Measurements from ENCODE around the gene GPR162. TPM values are rescaled to one million over a fixed set of nuclear protein-coding genes. Genes with fewer than 3 reads are reported as not detected.

GPR162 gene
- total RNA-seq, 1 experiment from 2014 or later: 6.1 TPM

DNA sequence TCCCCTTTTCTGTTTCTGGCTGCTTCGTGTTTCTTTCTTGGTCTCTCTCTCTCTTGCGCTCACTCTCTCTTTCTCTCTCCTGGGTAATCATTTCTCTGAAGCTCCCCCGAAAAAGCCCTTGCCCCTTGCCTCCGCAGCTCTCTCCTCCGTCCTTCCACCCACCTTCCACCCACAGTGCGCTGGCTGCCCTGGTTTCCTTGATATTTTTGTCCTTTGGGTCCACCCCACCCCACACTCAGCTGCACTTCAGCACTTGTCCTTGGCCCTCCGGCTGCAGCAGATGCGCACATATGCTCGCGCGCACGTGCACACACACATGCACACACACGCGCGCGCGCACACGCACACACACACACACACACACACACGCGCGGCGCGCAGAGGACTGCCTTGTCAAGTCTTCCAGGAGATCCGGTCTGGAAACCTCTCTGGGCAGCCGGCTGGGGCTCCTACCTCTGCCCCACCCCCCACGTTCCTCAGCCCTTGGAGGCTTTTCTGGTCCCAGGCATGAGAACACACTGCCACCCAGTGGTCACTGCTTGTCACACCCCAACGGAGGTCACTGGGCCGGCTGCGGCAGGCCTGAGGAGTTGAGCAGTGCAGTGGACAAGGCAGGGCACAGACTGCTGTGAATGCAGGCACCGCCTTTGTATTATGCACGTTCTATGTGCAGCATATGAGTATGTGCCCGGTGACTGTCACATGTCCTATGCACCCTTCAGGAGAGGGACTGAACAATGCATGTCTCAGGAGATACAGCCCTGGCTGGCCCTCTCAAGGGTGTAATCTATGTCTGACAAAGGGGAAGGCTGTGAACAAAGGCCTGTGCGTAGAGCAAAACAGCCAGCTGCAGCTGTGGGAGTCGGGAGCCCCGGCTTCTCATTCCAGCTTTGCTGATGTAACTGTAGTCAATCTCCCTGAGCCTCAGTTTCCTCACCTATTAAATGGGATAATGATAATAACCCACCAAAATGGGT is 42.8 kb upstream of the GPR162 start:
- DNase-seq: peak; percentile 98
- H3K79me1 ChIP-seq (ENCODE audit: insufficient read depth, low read depth, low read length, poor library complexity, severe bottlenecking): no peaks in the 10 kb centered on the region
- no peak overlapping the region for H3K18ac ChIP-seq (ENCODE audit: insufficient read length, low read depth, low read length)
- no peak overlapping the region for H2BK12ac ChIP-seq (ENCODE audit: insufficient read length, low read depth, low read length)
- H3K4me1 ChIP-seq (ENCODE audit: insufficient read depth, low read length): no peaks in the 10 kb centered on the region
- no peak overlapping the region for H2BK5ac ChIP-seq (ENCODE audit: insufficient read length, low read length)
- H4K5ac ChIP-seq (ENCODE audit: insufficient read length, low read depth, low read length): no peak overlapping the region
- Mint-ChIP-seq H3K27ac (peak overlapping the region; percentile 72 to 93 (median 84)), H3K9me3 (peaks cover 0 to 3% of the 10 kb centered on the region in 2 experiments; a peak in 2 of 5 replicates), H3K36me3 (ENCODE audit: insufficient read depth in 1 of 3, low read depth in 3 of 3) (peaks cover 4 to 23% (median 21%) of the 10 kb centered on the region in 3 experiments), H3K4me1 (peaks cover 35 to 42% of the 10 kb centered on the region in 2 experiments), H3K27me3 (ENCODE audit: low read depth) (peaks cover 43% of the 10 kb centered on the region), H3K4me3 (peak overlapping the region; percentile 83 to 95)
- H3K23me2 ChIP-seq (ENCODE audit: insufficient read length, low read depth, low read length, poor library complexity, severe bottlenecking): peaks cover 11% of the 10 kb centered on the region
- no peak overlapping the region for H3K4ac ChIP-seq (ENCODE audit: low read depth, low read length)
- no peak overlapping the region for H2AFZ ChIP-seq (ENCODE audit: low read length)
- H3K14ac ChIP-seq (ENCODE audit: insufficient read depth, low read length): peak overlapping the region; percentile 1; the same call in 1 of the 2 replicates
- H2BK120ac ChIP-seq (ENCODE audit: low read depth, low read length, poor library complexity, severe bottlenecking): no peak overlapping the region
- H3K4me2 ChIP-seq (ENCODE audit: insufficient read depth, insufficient read length, low read length): peak overlapping the region; percentile 84
- no peak overlapping the region for H2BK20ac ChIP-seq (ENCODE audit: low read depth, low read length, poor library complexity, severe bottlenecking)
- H2BK15ac ChIP-seq (ENCODE audit: low read depth, low read length): no peak overlapping the region
- H4K8ac ChIP-seq (replicated peaks; ENCODE audit: insufficient read length, low read depth, low read length): no peak overlapping the region
- H3K9ac ChIP-seq (ENCODE audit: extremely low read depth, insufficient read length, low read length): peak overlapping the region; percentile 1
- no peak overlapping the region for H3K56ac ChIP-seq (ENCODE audit: insufficient read length, low read depth, low read length)
- H3K27ac ChIP-seq (ENCODE audit: insufficient read length, low read depth, low read length): no peak overlapping the region
- H3K79me2 ChIP-seq (ENCODE audit: insufficient read depth, low read length): no peaks in the 10 kb centered on the region
- H3K27me3 ChIP-seq (ENCODE audit: insufficient read depth, low read length): peaks cover 5% of the 10 kb centered on the region; the same call in 1 of the 2 replicates
- H2AK5ac ChIP-seq (ENCODE audit: insufficient read length, low read length): no peak overlapping the region
- TF ChIP-seq, protein P1, sequence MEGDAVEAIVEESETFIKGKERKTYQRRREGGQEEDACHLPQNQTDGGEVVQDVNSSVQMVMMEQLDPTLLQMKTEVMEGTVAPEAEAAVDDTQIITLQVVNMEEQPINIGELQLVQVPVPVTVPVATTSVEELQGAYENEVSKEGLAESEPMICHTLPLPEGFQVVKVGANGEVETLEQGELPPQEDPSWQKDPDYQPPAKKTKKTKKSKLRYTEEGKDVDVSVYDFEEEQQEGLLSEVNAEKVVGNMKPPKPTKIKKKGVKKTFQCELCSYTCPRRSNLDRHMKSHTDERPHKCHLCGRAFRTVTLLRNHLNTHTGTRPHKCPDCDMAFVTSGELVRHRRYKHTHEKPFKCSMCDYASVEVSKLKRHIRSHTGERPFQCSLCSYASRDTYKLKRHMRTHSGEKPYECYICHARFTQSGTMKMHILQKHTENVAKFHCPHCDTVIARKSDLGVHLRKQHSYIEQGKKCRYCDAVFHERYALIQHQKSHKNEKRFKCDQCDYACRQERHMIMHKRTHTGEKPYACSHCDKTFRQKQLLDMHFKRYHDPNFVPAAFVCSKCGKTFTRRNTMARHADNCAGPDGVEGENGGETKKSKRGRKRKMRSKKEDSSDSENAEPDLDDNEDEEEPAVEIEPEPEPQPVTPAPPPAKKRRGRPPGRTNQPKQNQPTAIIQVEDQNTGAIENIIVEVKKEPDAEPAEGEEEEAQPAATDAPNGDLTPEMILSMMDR (conservative IDR thresholded peaks at IDR 0.05): peak; percentile 98
- no peak overlapping the region for H3T11ph ChIP-seq (ENCODE audit: low read length)
- no peak overlapping the region for H3K23ac ChIP-seq (ENCODE audit: insufficient read length, low read depth, low read length)
- H4K91ac ChIP-seq (ENCODE audit: insufficient read length, low read depth, low read length): no peak overlapping the region
- H4K20me1 ChIP-seq (ENCODE audit: control insufficient read depth, insufficient read depth, insufficient read length): no peaks in the 10 kb centered on the region
- H3K9me3 ChIP-seq (ENCODE audit: control insufficient read depth, low read depth, low read length): no peaks in the 10 kb centered on the region
- no CpG with 5 or more reads among the region's 35 CpGs for WGBS (ENCODE audit: extremely low coverage, insufficient read length, low lambda C conversion rate)
